Measurements from ENCODE around the gene ELAC2.

The ELAC2 gene

GRCh38 chr17:13017655-13018459, at the start of gene ELAC2:
ELAC2 (minus strand) TSS chr17:13018027; CDS start chr17:13017947, 80 bp downstream.
- DNase-seq (ENCODE audit: low spot score) = peak; percentile 98

- no peak for DNase-seq (ENCODE audit: low spot score)
Observed at GRCh38 chr17:13065032-13065431, 47.2 kb upstream of the ELAC2 start.

- no peak for DNase-seq (ENCODE audit: low spot score)
Observed at GRCh38 chr17:13055131-13055530, 37.3 kb upstream of the ELAC2 start.

GRCh38 chr17:13054666-13055065, 36.8 kb upstream of the ELAC2 start:
- DNase-seq (ENCODE audit: low spot score) = no peak

GRCh38 chr17:13051915-13052314, 34.1 kb upstream of the ELAC2 start:
- no peak for DNase-seq (ENCODE audit: low spot score)

- DNase-seq (ENCODE audit: low spot score) = no peak
Observed at GRCh38 chr17:13047011-13047606, 29.3 kb upstream of the ELAC2 start.

GRCh38 chr17:13046361-13046760, 28.5 kb upstream of the ELAC2 start:
- DNase-seq (ENCODE audit: low spot score) = no peak

GRCh38 chr17:13044572-13045065, 26.8 kb upstream of the ELAC2 start:
- DNase-seq (ENCODE audit: low spot score) = no peak

- DNase-seq (ENCODE audit: low spot score) = no peak
Observed at GRCh38 chr17:13038931-13039665, 21.3 kb upstream of the ELAC2 start.

- DNase-seq (ENCODE audit: low spot score) = no peak
Observed at GRCh38 chr17:13036751-13037150, 18.9 kb upstream of the ELAC2 start.

GRCh38 chr17:13035420-13035819, 17.6 kb upstream of the ELAC2 start:
- no peak for DNase-seq (ENCODE audit: low spot score)

- peak; percentile 40 for DNase-seq (ENCODE audit: low spot score)
Observed at GRCh38 chr17:13031718-13032350, 14.0 kb upstream of the ELAC2 start.

- peak; percentile 31 for DNase-seq (ENCODE audit: low spot score)
Observed at GRCh38 chr17:13030459-13031300, 12.9 kb upstream of the ELAC2 start.

GRCh38 chr17:13030056-13030455, 12.2 kb upstream of the ELAC2 start:
- no peak for DNase-seq (ENCODE audit: low spot score)

- DNase-seq (ENCODE audit: low spot score) = no peak
Observed at GRCh38 chr17:13029340-13029739, 11.5 kb upstream of the ELAC2 start.

GRCh38 chr17:13027246-13027645, 9.4 kb upstream of the ELAC2 start:
- no peak for DNase-seq (ENCODE audit: low spot score)

- DNase-seq (ENCODE audit: low spot score) = no peak
Observed at GRCh38 chr17:13025687-13026086, 7.9 kb upstream of the ELAC2 start.

GRCh38 chr17:13025258-13025627, 7.4 kb upstream of the ELAC2 start:
- no peak for DNase-seq (ENCODE audit: low spot score)

GRCh38 chr17:13024526-13025257, 6.9 kb upstream of the ELAC2 start:
- DNase-seq (ENCODE audit: low spot score) = peak; percentile 65

GRCh38 chr17:13024016-13024415, 6.2 kb upstream of the ELAC2 start:
- no peak for DNase-seq (ENCODE audit: low spot score)
